GM18499 (cell line): ENCODE data around the gene PLA2G4C.

Experiments used
- ATAC-seq: cut with Tn5 transposase; IDR thresholded peaks from one replicate; pipeline ENCODE4 v1.9.1; 2021; ENCODE audit warnings: moderate number of reproducible peaks; ENCODE audit not compliant: insufficient read depth, unreplicated experiment

Gene PLA2G4C

GRCh38 chr19:48061401-48062344 is 48.9 kb downstream of the PLA2G4C start:
- ATAC-seq = no peak

- no peak for ATAC-seq
Measured at GRCh38 chr19:48060381-48060780, 50.2 kb downstream of the PLA2G4C start.

- no peak for ATAC-seq
Measured at GRCh38 chr19:48059331-48059730, 51.3 kb downstream of the PLA2G4C start.

GRCh38 chr19:48053856-48054255 is 56.8 kb downstream of the PLA2G4C start:
- ATAC-seq = no peak

- no peak for ATAC-seq
Measured at GRCh38 chr19:48053076-48053475, 57.5 kb downstream of the PLA2G4C start.

- ATAC-seq = no peak
Measured at GRCh38 chr19:48051335-48052033, 59.1 kb downstream of the PLA2G4C start.

- no peak for ATAC-seq
Measured at GRCh38 chr19:48044561-48044960, 66.1 kb downstream of the PLA2G4C start.

GRCh38 chr19:48043675-48044258 is 66.8 kb downstream of the PLA2G4C start, which contains the start of gene CABP5:
TSS of gene CABP5 (minus strand) at chr19:48044079. CDS start at chr19:48043922, 157 bp downstream.
- ATAC-seq = no peak

- no peak for ATAC-seq
Measured at GRCh38 chr19:48041877-48042580, 68.6 kb downstream of the PLA2G4C start.

- ATAC-seq = no peak
Measured at GRCh38 chr19:48036765-48037164, 73.9 kb downstream of the PLA2G4C start.

- no peak for ATAC-seq
Measured at GRCh38 chr19:48033604-48034003, 77.0 kb downstream of the PLA2G4C start.

- ATAC-seq = no peak
Measured at GRCh38 chr19:48030073-48030472, 80.5 kb downstream of the PLA2G4C start.

- ATAC-seq = no peak
Measured at GRCh38 chr19:48029431-48029830, 81.2 kb downstream of the PLA2G4C start.

GRCh38 chr19:48025480-48025879 is 85.1 kb downstream of the PLA2G4C start:
- no peak for ATAC-seq

- no peak for ATAC-seq
Measured at GRCh38 chr19:48023518-48023917, 87.1 kb downstream of the PLA2G4C start.

GRCh38 chr19:48023011-48023410 is 87.6 kb downstream of the PLA2G4C start:
- no peak for ATAC-seq

- ATAC-seq = no peak
Measured at GRCh38 chr19:48020686-48021085, 89.9 kb downstream of the PLA2G4C start.

- ATAC-seq = no peak
Measured at GRCh38 chr19:48010932-48011758, 99.5 kb downstream of the PLA2G4C start.

GRCh38 chr19:48006762-48007161 is 103.9 kb downstream of the PLA2G4C start:
- no peak for ATAC-seq
